ENCODE data around the gene ZER1.
"Not testable (repeated sequence)": the region's sequence is repeated elsewhere in the genome, so short reads cannot be mapped to it uniquely, and the experiment has no call there.

ZER1 gene

GRCh38 chr9:128786681-128787601 is 15.2 kb upstream of the ZER1 start, which contains the start of gene TBC1D13:
Gene TBC1D13, plus strand, starts transcription at chr9:128787253. Its CDS starts 101 bp downstream, at chr9:128787354.
- peak; percentile 90 for DNase-seq

- no peak for DNase-seq
Observed at GRCh38 chr9:128785427-128785826, 13.7 kb upstream of the ZER1 start.

- no peak for DNase-seq
Observed at GRCh38 chr9:128782669-128783068, 10.9 kb upstream of the ZER1 start.

GRCh38 chr9:128781187-128782070 is 9.7 kb upstream of the ZER1 start:
- DNase-seq = no peak

GRCh38 chr9:128780093-128780492 is 8.4 kb upstream of the ZER1 start:
- not testable (repeated sequence) for DNase-seq

- DNase-seq = no peak
Observed at GRCh38 chr9:128774804-128775203, 3.1 kb upstream of the ZER1 start.

GRCh38 chr9:128773049-128773448 is 1.3 kb upstream of the ZER1 start:
- no peak for DNase-seq

GRCh38 chr9:128771094-128771721 is 519 bp downstream of the ZER1 start:
- no peak for DNase-seq

GRCh38 chr9:128770286-128771030 is 1.3 kb downstream of the ZER1 start:
- no peak for DNase-seq

GRCh38 chr9:128768606-128769005 is 3.1 kb downstream of the ZER1 start:
- no peak for DNase-seq

- DNase-seq = no peak
Observed at GRCh38 chr9:128765499-128765898, 6.2 kb downstream of the ZER1 start.

GRCh38 chr9:128764361-128764760 is 7.4 kb downstream of the ZER1 start:
- DNase-seq = no peak

- no peak for DNase-seq
Observed at GRCh38 chr9:128762671-128763449, 8.9 kb downstream of the ZER1 start.

- DNase-seq = no peak
Observed at GRCh38 chr9:128757602-128758001, 14.1 kb downstream of the ZER1 start.

GRCh38 chr9:128753627-128754026 is 18.1 kb downstream of the ZER1 start:
- DNase-seq = no peak

GRCh38 chr9:128750926-128751595 is 20.7 kb downstream of the ZER1 start:
- no peak for DNase-seq

- no peak for DNase-seq
Observed at GRCh38 chr9:128747241-128747640, 24.5 kb downstream of the ZER1 start.

GRCh38 chr9:128743421-128743820 is 28.3 kb downstream of the ZER1 start:
- no peak for DNase-seq

- no peak for DNase-seq
Observed at GRCh38 chr9:128742401-128742800, 29.3 kb downstream of the ZER1 start.

GRCh38 chr9:128735373-128735772 is 36.4 kb downstream of the ZER1 start:
- no peak for DNase-seq

- peak; percentile 33 for DNase-seq
Observed at GRCh38 chr9:128733256-128733655, 38.5 kb downstream of the ZER1 start.

All from CD4-positive, alpha-beta T cell treated with Interleukin-15 for 1 hour (primary cell).